A549 (cell line): ENCODE data around the gene SLC7A6OS. TPM values are rescaled to one million over a fixed set of nuclear protein-coding genes. Genes with fewer than 3 reads are reported as not detected.

Experiments
- ATAC-seq, 2 experiments: fragments of 200-7000 bp in 1 of 2; fragments of >200 bp in 1 of 2; cut with Nextera tagmentation in 1 of 2; cut with Tn5 transposase in 1 of 2; 3 replicates each; pipeline versions ENCODE4 v1.8.0 to v1.9.1; 2018 to 2020; ENCODE audit warnings: mild to moderate bottlenecking in 1 of 2, moderate library complexity in 1 of 2
- CTCF ChIA-PET: fragments of 300-600 bp; sonication (Branson Sonifier 250); formaldehyde crosslinking; extraction: SDS; loops from one replicate; lab custom pipeline; 2021; ENCODE audit warnings: antibody characterized with exemption, inconsistent platforms; lab: Yijun Ruan, JAX
- POLR2A ChIA-PET: fragments of 350-600 bp; formaldehyde crosslinking; extraction: SDS; loops from one replicate; lab custom pipeline; 2021; ENCODE audit warnings: antibody characterized with exemption, inconsistent platforms; lab: Yijun Ruan, JAX
- DNase-seq, 2 experiments: peaks; one replicate each; pipeline versions ENCODE4 v3.0.0 to v3.0.0-alpha.2; 2011 to 2016; ENCODE audit warnings: low read depth in 1 of 2, low spot score in 1 of 2
- FAIRE-seq: peaks from 2 replicates; lab custom pipeline; 2011; peaks lifted over from hg19 to GRCh38; lab: Jason Lieb, UNC
- H3K27ac ChIP-seq, 2 experiments: fragments of >200 bp; sonication (Bioruptor Twin); formaldehyde crosslinking; 3 replicates each; pipeline ENCODE4 v1.5.1; 2016 to 2017
- H3K4me1 ChIP-seq: fragments of >200 bp; sonication (Bioruptor Twin); formaldehyde crosslinking; 3 replicates; pipeline ENCODE4 v1.6.1; 2016
- H3K4me2 ChIP-seq: fragments of >200 bp; sonication (Bioruptor Twin); formaldehyde crosslinking; 3 replicates; pipeline ENCODE4 v1.6.1; 2016
- H3K4me3 ChIP-seq: fragments of >200 bp; sonication (Bioruptor Twin); formaldehyde crosslinking; 3 replicates; pipeline ENCODE4 v1.5.1; 2016
- H3K9me3 ChIP-seq: fragments of >200 bp; sonication (Bioruptor Twin); formaldehyde crosslinking; 3 replicates; pipeline ENCODE4 v1.6.1; 2016
- CBX2 ChIP-seq: fragments of 200-600 bp; sonication (generic); IDR thresholded peaks from 2 replicates; pipeline ENCODE4 v1.6.1; 2016; ENCODE audit warnings: low read depth, mild to moderate bottlenecking, borderline replicate concordance
- CHD4 ChIP-seq: fragments of 200-600 bp; sonication (generic); IDR thresholded peaks from 2 replicates; pipeline ENCODE4 v1.6.1; 2016; ENCODE audit warnings: antibody characterized with exemption, mild to moderate bottlenecking, borderline replicate concordance
- FOXS1 ChIP-seq: fragments of 250-450 bp; sonication (Bioruptor Pico); IDR thresholded peaks from 2 replicates; pipeline ENCODE4 v1.5.0; 2020; ENCODE audit warnings: mild to moderate bottlenecking, moderate library complexity
- HDAC2 ChIP-seq: fragments of 200-600 bp; sonication (generic); IDR thresholded peaks from 2 replicates; pipeline ENCODE4 v1.6.1; 2016
- HEYL ChIP-seq: fragments of 250-450 bp; sonication (Bioruptor Pico); IDR thresholded peaks from 2 replicates; pipeline ENCODE4 v1.8.0; 2021; ENCODE audit warnings: mild to moderate bottlenecking, moderate library complexity
- HOXB13 ChIP-seq: fragments of 250-450 bp; sonication (Bioruptor Pico); IDR thresholded peaks from 2 replicates; pipeline ENCODE4 v1.5.0; 2020; ENCODE audit warnings: low read depth, mild to moderate bottlenecking, moderate library complexity
- HOXB5 ChIP-seq: fragments of 250-450 bp; sonication (Bioruptor Pico); IDR thresholded peaks from 2 replicates; pipeline ENCODE4 v1.5.0; 2020; ENCODE audit warnings: mild to moderate bottlenecking, moderate library complexity
- JUNB ChIP-seq: fragments of >200 bp; sonication (Bioruptor Twin); formaldehyde crosslinking; IDR thresholded peaks from 2 replicates; pipeline ENCODE4 v1.6.1; 2016
- NFE2L2 ChIP-seq: fragments of 150-350 bp; conservative IDR thresholded peaks from 2 replicates; pipeline ENCODE4 v1.6.1; 2014; ENCODE audit warnings: low read length
- POLR2AphosphoS2 ChIP-seq: conservative IDR thresholded peaks from 2 replicates; pipeline ENCODE4 v1.6.1; 2012; ENCODE audit warnings: low read length, improper control_type of control experiment, inconsistent platforms
- RAD21 ChIP-seq, 2 experiments: fragments of >200 bp in 1 of 2; sonication (Bioruptor Twin) in 1 of 2; formaldehyde crosslinking in 1 of 2; IDR thresholded peaks in 1 of 2; conservative IDR thresholded peaks in 1 of 2; 2 replicates in 1 of 2; 3 replicates in 1 of 2; pipeline ENCODE4 v1.6.1; 2012 to 2018; ENCODE audit warnings: inconsistent platforms in 1 of 2
- RARB ChIP-seq: fragments of 250-450 bp; sonication (Bioruptor Pico); IDR thresholded peaks from 2 replicates; pipeline ENCODE4 v1.8.0; 2021; ENCODE audit warnings: mild to moderate bottlenecking, moderate library complexity
- RCOR1 ChIP-seq: fragments of 150-350 bp; IDR thresholded peaks from 2 replicates; pipeline ENCODE4 v1.6.1; 2014; ENCODE audit warnings: antibody characterized with exemption, low read length, low read depth
- RNF2 ChIP-seq: fragments of 200-600 bp; sonication (generic); IDR thresholded peaks from 2 replicates; pipeline ENCODE4 v1.6.1; 2016; ENCODE audit warnings: low read depth, mild to moderate bottlenecking, antibody characterized with exemption, moderate library complexity, borderline replicate concordance
- ZC3H11A ChIP-seq: fragments of 450-650 bp; IDR thresholded peaks from 2 replicates; pipeline ENCODE4 v1.6.1; 2014; ENCODE audit warnings: antibody characterized with exemption, mild to moderate bottlenecking
- ZNF302 ChIP-seq: fragments of 250-450 bp; sonication (Bioruptor Pico); IDR thresholded peaks from 2 replicates; pipeline ENCODE4 v1.9.0; 2021; ENCODE audit warnings: inconsistent platforms, mild to moderate bottlenecking, moderate library complexity
- WGBS: methylation state at CpG from one replicate; pipeline ENCODE4 v1.1.6; 2017; ENCODE audit errors: missing lambda C conversion rate; 5-methylcytosine and 5-hydroxymethylcytosine counted together
- polyA plus RNA-seq, 4 experiments: library from polyadenylated mRNA; depleted of rRNA in 3 of 4; stranded (reverse); fragments of >200 nt; fragmentation: RNase III in 1 of 4; extraction: RNeasy Plus Mini Kit Qiagen cat#74134 plus additional on column Dnase treatment in 1 of 4; gene quantifications; 2 replicates in 3 of 4; 3 replicates in 1 of 4; pipeline ENCODE4 v1.2.3, GENCODE V29; 2011 to 2017
- TF ChIP-seq, protein P1 (sequence below): fragments of 450-650 bp; IDR thresholded peaks from 2 replicates; pipeline ENCODE4 v1.6.1; 2014; ENCODE audit warnings: antibody characterized with exemption
- TF ChIP-seq, protein P2 (sequence below): IDR thresholded peaks from 2 replicates; pipeline ENCODE4 v1.6.1; 2012
- TF ChIP-seq, protein P3 (sequence below): fragments of >200 bp; sonication (Bioruptor Twin); formaldehyde crosslinking; IDR thresholded peaks from 2 replicates; pipeline ENCODE4 v1.6.1; 2016
- TF ChIP-seq, protein P4 (sequence below): fragments of 250-450 bp; sonication (Bioruptor Pico); IDR thresholded peaks from 2 replicates; pipeline ENCODE4 v1.5.0; 2021; ENCODE audit warnings: mild to moderate bottlenecking, moderate library complexity, borderline replicate concordance
- TF ChIP-seq, protein P5 (sequence below): IDR thresholded peaks from 2 replicates; pipeline ENCODE4 v1.6.1; 2012
- TF ChIP-seq, protein P6 (sequence below): fragments of 150-350 bp; IDR thresholded peaks from 2 replicates; pipeline ENCODE4 v1.6.1; 2014; ENCODE audit warnings: low read depth, mild to moderate bottlenecking, low read length
- TF ChIP-seq, protein P7 (sequence below): fragments of 200-600 bp; sonication (generic); IDR thresholded peaks from 2 replicates; pipeline ENCODE4 v1.6.1; 2016; ENCODE audit warnings: antibody characterized with exemption, mild to moderate bottlenecking, moderate library complexity

The SLC7A6OS gene
- polyA plus RNA-seq, 2 of the 4 experiments (the other 2 are of a cell fraction), result 10.4 to 11.9 TPM

DNA sequence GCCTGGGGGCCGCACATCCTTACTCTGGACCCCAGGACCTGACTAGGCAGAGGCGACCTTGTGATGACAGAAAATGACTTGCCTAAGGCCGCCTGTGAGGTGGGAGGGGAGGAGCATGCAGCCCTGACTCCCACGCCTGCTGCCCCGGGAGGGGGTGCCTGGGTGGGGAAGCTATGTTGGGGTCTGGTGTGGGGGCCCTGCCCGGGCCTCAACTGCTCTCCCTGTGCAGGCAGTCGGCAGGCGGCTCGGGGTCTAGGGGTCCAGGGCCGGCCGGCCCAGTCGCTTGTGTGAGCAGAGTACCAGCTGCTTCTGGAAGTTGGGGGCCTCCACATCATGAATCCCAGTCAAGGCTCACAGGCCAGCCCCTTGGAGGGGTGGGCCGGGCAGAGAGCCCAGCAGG, 48.2 kb upstream of the SLC7A6OS start (continued):
- TF ChIP-seq, protein P1, sequence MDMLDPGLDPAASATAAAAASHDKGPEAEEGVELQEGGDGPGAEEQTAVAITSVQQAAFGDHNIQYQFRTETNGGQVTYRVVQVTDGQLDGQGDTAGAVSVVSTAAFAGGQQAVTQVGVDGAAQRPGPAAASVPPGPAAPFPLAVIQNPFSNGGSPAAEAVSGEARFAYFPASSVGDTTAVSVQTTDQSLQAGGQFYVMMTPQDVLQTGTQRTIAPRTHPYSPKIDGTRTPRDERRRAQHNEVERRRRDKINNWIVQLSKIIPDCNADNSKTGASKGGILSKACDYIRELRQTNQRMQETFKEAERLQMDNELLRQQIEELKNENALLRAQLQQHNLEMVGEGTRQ, result no peak

DNA sequence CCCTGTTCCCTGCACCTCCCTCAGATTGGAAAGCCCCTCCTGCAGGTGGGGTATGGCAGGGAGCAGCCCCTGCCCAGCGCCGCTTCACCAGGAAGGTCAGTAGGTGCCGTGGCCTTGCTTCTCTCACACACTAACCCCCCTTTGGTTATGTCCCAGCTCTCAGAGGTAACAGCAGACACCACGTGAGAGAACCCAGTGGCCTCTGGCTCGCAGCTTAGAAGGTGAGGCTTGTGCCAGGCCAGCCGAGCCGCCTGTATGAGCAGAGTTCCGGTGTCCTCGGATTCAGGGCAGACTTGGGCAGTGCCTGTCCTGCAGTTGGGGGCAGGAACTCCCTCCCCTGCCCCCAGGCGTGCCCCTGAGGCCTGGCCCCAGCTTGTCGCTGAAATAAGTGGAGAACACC, 47.2 kb upstream of the SLC7A6OS start:
- POLR2A ChIA-PET, result no interaction called here
- no peak for TF ChIP-seq CHD4
- no peak for TF ChIP-seq CBX2
- no peak for TF ChIP-seq ZNF302
- no peak for TF ChIP-seq HOXB5 (CRISPR knock-in tag)
- no peak for TF ChIP-seq POLR2AphosphoS2
- TF ChIP-seq RAD21 (conservative IDR thresholded peaks at IDR 0.05 in 1 of 2, IDR thresholded peaks at IDR 0.05 in 1 of 2), result no peak
- TF ChIP-seq, protein P1, result no peak
- TF ChIP-seq, protein P2, sequence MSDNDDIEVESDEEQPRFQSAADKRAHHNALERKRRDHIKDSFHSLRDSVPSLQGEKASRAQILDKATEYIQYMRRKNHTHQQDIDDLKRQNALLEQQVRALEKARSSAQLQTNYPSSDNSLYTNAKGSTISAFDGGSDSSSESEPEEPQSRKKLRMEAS, result no peak
- no peak for TF ChIP-seq HOXB13 (CRISPR knock-in tag)
- TF ChIP-seq ZC3H11A, result no peak
- no peak for TF ChIP-seq HEYL (CRISPR knock-in tag)
- no peak for TF ChIP-seq RCOR1
- TF ChIP-seq HDAC2, result no peak
- TF ChIP-seq JUNB, result no peak
- TF ChIP-seq, protein P3, sequence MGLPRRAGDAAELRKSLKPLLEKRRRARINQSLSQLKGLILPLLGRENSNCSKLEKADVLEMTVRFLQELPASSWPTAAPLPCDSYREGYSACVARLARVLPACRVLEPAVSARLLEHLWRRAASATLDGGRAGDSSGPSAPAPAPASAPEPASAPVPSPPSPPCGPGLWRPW, result no peak
- WGBS, result 87% methylated on average over 8 of the region's 11 CpGs
- no peak overlapping the region for H3K4me2 ChIP-seq
- FAIRE-seq (no peak), ATAC-seq (no peak), DNase-seq (no peak)
- H3K9me3 ChIP-seq, result no peaks in the 10 kb centered on the region
- no peak overlapping the region for H3K27ac ChIP-seq
- H3K4me1 ChIP-seq, result no peaks in the 10 kb centered on the region
- CTCF ChIA-PET, result interaction anchor here (0.5 to 1.1 kb wide), 3 partner anchors 29 to 1643 kb away, joined by 3 read pairs; no protein-coding TSS in a partner anchor
- H3K4me3 ChIP-seq, result no peak overlapping the region

DNA sequence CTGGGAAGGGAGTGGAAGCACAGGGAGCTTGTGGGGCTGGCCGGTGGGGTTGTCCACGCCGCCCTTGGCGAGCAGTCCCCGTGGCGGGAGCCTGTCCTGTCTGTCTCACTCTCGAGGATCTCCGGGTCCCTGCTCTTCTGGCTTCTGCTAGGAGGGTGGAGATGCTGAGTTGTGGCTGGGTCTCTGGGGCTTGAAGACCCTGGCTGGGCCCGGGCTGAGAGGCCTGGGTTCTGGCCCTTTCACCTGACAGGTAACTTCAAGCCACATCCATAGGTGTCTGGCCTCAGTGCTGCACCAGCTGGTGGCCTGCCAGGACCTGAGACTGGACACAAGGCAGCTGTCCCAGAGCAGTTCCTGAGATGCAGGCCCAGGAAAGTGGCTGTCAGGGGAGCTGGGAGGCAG, 46.8 kb upstream of the SLC7A6OS start:
- ATAC-seq (no peak), DNase-seq (no peak), FAIRE-seq (no peak)
- Histone ChIP-seq H3K27ac (no peak overlapping the region), H3K4me2 (no peak overlapping the region), H3K4me1 (no peaks in the 10 kb centered on the region), H3K9me3 (no peaks in the 10 kb centered on the region), H3K4me3 (no peak overlapping the region)
- TF ChIP-seq RNF2, result no peak
- TF ChIP-seq HDAC2, result no peak
- TF ChIP-seq, protein P4, sequence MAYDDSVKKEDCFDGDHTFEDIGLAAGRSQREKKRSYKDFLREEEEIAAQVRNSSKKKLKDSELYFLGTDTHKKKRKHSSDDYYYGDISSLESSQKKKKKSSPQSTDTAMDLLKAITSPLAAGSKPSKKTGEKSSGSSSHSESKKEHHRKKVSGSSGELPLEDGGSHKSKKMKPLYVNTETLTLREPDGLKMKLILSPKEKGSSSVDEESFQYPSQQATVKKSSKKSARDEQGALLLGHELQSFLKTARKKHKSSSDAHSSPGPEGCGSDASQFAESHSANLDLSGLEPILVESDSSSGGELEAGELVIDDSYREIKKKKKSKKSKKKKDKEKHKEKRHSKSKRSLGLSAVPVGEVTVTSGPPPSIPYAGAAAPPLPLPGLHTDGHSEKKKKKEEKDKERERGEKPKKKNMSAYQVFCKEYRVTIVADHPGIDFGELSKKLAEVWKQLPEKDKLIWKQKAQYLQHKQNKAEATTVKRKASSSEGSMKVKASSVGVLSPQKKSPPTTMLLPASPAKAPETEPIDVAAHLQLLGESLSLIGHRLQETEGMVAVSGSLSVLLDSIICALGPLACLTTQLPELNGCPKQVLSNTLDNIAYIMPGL (CRISPR knock-in tag), result no peak
- no peak for TF ChIP-seq ZC3H11A
- TF ChIP-seq, protein P5, sequence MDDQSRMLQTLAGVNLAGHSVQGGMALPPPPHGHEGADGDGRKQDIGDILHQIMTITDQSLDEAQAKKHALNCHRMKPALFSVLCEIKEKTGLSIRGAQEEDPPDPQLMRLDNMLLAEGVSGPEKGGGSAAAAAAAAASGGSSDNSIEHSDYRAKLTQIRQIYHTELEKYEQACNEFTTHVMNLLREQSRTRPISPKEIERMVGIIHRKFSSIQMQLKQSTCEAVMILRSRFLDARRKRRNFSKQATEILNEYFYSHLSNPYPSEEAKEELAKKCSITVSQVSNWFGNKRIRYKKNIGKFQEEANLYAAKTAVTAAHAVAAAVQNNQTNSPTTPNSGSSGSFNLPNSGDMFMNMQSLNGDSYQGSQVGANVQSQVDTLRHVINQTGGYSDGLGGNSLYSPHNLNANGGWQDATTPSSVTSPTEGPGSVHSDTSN, result no peak
- no peak for TF ChIP-seq FOXS1 (CRISPR knock-in tag)
- TF ChIP-seq RARB (CRISPR knock-in tag), result no peak
- TF ChIP-seq, protein P6, sequence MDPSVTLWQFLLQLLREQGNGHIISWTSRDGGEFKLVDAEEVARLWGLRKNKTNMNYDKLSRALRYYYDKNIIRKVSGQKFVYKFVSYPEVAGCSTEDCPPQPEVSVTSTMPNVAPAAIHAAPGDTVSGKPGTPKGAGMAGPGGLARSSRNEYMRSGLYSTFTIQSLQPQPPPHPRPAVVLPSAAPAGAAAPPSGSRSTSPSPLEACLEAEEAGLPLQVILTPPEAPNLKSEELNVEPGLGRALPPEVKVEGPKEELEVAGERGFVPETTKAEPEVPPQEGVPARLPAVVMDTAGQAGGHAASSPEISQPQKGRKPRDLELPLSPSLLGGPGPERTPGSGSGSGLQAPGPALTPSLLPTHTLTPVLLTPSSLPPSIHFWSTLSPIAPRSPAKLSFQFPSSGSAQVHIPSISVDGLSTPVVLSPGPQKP, result no peak
- TF ChIP-seq RCOR1, result no peak
- TF ChIP-seq, protein P7, sequence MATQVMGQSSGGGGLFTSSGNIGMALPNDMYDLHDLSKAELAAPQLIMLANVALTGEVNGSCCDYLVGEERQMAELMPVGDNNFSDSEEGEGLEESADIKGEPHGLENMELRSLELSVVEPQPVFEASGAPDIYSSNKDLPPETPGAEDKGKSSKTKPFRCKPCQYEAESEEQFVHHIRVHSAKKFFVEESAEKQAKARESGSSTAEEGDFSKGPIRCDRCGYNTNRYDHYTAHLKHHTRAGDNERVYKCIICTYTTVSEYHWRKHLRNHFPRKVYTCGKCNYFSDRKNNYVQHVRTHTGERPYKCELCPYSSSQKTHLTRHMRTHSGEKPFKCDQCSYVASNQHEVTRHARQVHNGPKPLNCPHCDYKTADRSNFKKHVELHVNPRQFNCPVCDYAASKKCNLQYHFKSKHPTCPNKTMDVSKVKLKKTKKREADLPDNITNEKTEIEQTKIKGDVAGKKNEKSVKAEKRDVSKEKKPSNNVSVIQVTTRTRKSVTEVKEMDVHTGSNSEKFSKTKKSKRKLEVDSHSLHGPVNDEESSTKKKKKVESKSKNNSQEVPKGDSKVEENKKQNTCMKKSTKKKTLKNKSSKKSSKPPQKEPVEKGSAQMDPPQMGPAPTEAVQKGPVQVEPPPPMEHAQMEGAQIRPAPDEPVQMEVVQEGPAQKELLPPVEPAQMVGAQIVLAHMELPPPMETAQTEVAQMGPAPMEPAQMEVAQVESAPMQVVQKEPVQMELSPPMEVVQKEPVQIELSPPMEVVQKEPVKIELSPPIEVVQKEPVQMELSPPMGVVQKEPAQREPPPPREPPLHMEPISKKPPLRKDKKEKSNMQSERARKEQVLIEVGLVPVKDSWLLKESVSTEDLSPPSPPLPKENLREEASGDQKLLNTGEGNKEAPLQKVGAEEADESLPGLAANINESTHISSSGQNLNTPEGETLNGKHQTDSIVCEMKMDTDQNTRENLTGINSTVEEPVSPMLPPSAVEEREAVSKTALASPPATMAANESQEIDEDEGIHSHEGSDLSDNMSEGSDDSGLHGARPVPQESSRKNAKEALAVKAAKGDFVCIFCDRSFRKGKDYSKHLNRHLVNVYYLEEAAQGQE, result no peak
- TF ChIP-seq NFE2L2, result no peak
- ChIA-PET CTCF (interaction anchor here (0.5 to 1.0 kb wide), 2 partner anchors 170 to 1643 kb away, joined by 3 read pairs; no protein-coding TSS in a partner anchor), POLR2A (no interaction called here)
- WGBS, result 94% methylated on average over 9 of the region's 9 CpGs
